ENCODE measurements around the gene BFSP2.

Gene BFSP2

GRCh38 chr3:133419151-133419909 lies 19.5 kb downstream of the BFSP2 start:
- no peak for DNase-seq

GRCh38 chr3:133424937-133425869 lies 25.3 kb downstream of the BFSP2 start:
- DNase-seq: no peak

- no peak for DNase-seq
These were observed 26.0 kb downstream of the BFSP2 start for GRCh38 chr3:133425898-133426297.

GRCh38 chr3:133426721-133427120 lies 26.9 kb downstream of the BFSP2 start:
- DNase-seq: no peak

- no peak for DNase-seq
These were observed 28.7 kb downstream of the BFSP2 start for GRCh38 chr3:133428552-133428951.

GRCh38 chr3:133429063-133429462 lies 29.2 kb downstream of the BFSP2 start:
- no peak for DNase-seq

GRCh38 chr3:133439563-133439962 lies 39.7 kb downstream of the BFSP2 start:
- DNase-seq: no peak

- no peak for DNase-seq
These were observed 40.8 kb downstream of the BFSP2 start for GRCh38 chr3:133440652-133441051.

- no peak for DNase-seq
These were observed 42.0 kb downstream of the BFSP2 start for GRCh38 chr3:133441867-133442270.

- no peak for DNase-seq
These were observed 42.7 kb downstream of the BFSP2 start for GRCh38 chr3:133442518-133442917.

- no peak for DNase-seq
These were observed 44.0 kb downstream of the BFSP2 start for GRCh38 chr3:133443649-133444422.

GRCh38 chr3:133444423-133444774 lies 44.5 kb downstream of the BFSP2 start:
- no peak for DNase-seq

- no peak for DNase-seq
These were observed 45.3 kb downstream of the BFSP2 start for GRCh38 chr3:133445108-133445507.

- DNase-seq: no peak
These were observed 48.1 kb downstream of the BFSP2 start for GRCh38 chr3:133447750-133448477.

GRCh38 chr3:133448478-133449122 lies 48.7 kb downstream of the BFSP2 start:
- DNase-seq: no peak

- no peak for DNase-seq
These were observed 51.5 kb downstream of the BFSP2 start for GRCh38 chr3:133451309-133451708.

- no peak for DNase-seq
These were observed 52.9 kb downstream of the BFSP2 start for GRCh38 chr3:133452641-133453319.

GRCh38 chr3:133453383-133453782 lies 53.5 kb downstream of the BFSP2 start:
- no peak for DNase-seq

GRCh38 chr3:133455281-133455680 lies 55.4 kb downstream of the BFSP2 start:
- DNase-seq: no peak

- peak; percentile 39 to 52 for DNase-seq
These were observed 56.1 kb downstream of the BFSP2 start for GRCh38 chr3:133455960-133456359.

GRCh38 chr3:133457025-133457424 lies 57.2 kb downstream of the BFSP2 start:
- no peak for DNase-seq
